SK-N-SH treated with all-trans-retinoic acid at 6 μM for 48 hours (cell line): ENCODE data around the gene ZDHHC3.

Source experiments
- ESRRG ChIP-seq: fragments of 250-450 bp; sonication (Bioruptor Pico); IDR thresholded peaks from 2 replicates; pipeline ENCODE4 v1.6.1; 2021; ENCODE audit warnings: mild to moderate bottlenecking
- ISL1 ChIP-seq: fragments of 250-450 bp; sonication (Bioruptor Pico); IDR thresholded peaks from 2 replicates; pipeline ENCODE4 v2.1.2; 2022; ENCODE audit warnings: mild to moderate bottlenecking, moderate library complexity

DNA sequence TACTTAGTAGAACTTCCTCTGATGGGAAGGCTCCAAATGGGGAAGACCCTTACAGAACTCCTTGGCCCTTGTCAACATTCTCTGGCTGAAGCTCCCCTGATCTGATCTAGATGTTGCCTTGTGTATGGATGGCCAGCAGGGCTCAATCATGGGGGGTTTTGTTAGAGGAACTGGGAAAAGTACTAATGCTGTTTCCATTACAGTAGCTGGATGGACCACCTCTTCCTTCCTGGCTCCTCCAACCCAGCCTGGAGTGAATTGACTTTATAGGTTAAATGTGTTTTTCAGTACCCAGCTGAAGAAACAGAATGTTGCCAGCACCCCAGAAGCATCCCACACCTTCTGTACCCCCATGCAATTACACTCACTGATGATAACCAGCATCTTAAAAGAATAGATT is 27.4 kb upstream of the ZDHHC3 start:
- TF ChIP-seq ISL1 = no peak
- no peak for TF ChIP-seq ESRRG
